K562 (cell line): ENCODE data around the gene SH3D19.

Experiments used
- CTCF ChIP-seq, 3 experiments: IDR thresholded peaks in 2 of 3; conservative IDR thresholded peaks in 1 of 3; 2 replicates each; pipeline ENCODE4 v1.5.1; 2011 to 2012; ENCODE audit warnings: low read length in 3 of 3, mild to moderate bottlenecking in 3 of 3, control low read depth in 2 of 3, improper control_type of control experiment in 1 of 3, inconsistent platforms in 1 of 3, low read depth in 1 of 3, mixed read lengths in 1 of 3, moderate library complexity in 1 of 3; ENCODE audit not compliant: insufficient read depth in 2 of 3
- EZH2 ChIP-seq: IDR thresholded peaks from 2 replicates; pipeline ENCODE4 v1.6.1; 2012; ENCODE audit warnings: low read depth, mild to moderate bottlenecking, inconsistent platforms, low read length, borderline replicate concordance
- FOXA3 ChIP-seq, 2 experiments: fragments of 450-650 bp in 1 of 2; sonication (generic) in 1 of 2; formaldehyde crosslinking; IDR thresholded peaks in 1 of 2; conservative IDR thresholded peaks in 1 of 2; 2 replicates each; pipeline versions ENCODE4 v1.4.0 to v1.8.0; 2020 to 2022; ENCODE audit warnings: mild to moderate bottlenecking in 2 of 2, missing genetic modification reagents in 1 of 2
- REST ChIP-seq, 2 experiments: fragments of 450-650 bp; formaldehyde crosslinking in 1 of 2; IDR thresholded peaks; 2 replicates each; pipeline versions ENCODE4 v1.4.0 to v1.6.1; 2014 to 2020; ENCODE audit warnings: mild to moderate bottlenecking in 2 of 2, borderline replicate concordance in 1 of 2, low read depth in 1 of 2
- RFX5 ChIP-seq: IDR thresholded peaks from 2 replicates; pipeline ENCODE4 v1.6.1; 2011; ENCODE audit warnings: low read depth, mild to moderate bottlenecking, improper control_type of control experiment, low read length
- SETDB1 ChIP-seq: IDR thresholded peaks from one replicate; pipeline ENCODE4 v1.6.1; 2012; ENCODE audit warnings: low read length, control low read depth, inconsistent platforms
- SOX6 ChIP-seq: fragments of 450-650 bp; IDR thresholded peaks from 2 replicates; pipeline ENCODE4 v1.6.1; 2014; ENCODE audit warnings: mild to moderate bottlenecking
- TBP ChIP-seq: optimal IDR thresholded peaks from 2 replicates; pipeline ENCODE3; 2011; ENCODE audit warnings: low read depth, low read length, improper control_type of control experiment

GRCh38 chr4:151319490-151319889 lies 5.9 kb downstream of the SH3D19 start:
- TF ChIP-seq RFX5 (no peak), FOXA3 (CRISPR knock-in tag; conservative IDR thresholded peaks at IDR 0.05 in 1 of 2, IDR thresholded peaks at IDR 0.05 in 1 of 2) (no peak), SETDB1 (no peak), SOX6 (no peak), TBP (no peak), EZH2 (no peak), CTCF (IDR thresholded peaks at IDR 0.05 in 2 of 3, conservative IDR thresholded peaks at IDR 0.05 in 1 of 3; ENCODE audit: insufficient read depth in 2 of 3, low read depth in 1 of 3, low read length in 3 of 3) (no peak), REST (IDR thresholded peaks at IDR 0.05; ENCODE audit: borderline replicate concordance) (no peak), REST (CRISPR knock-in tag; IDR thresholded peaks at IDR 0.05; ENCODE audit: low read depth) (no peak)
